Activated T-cell treated with anti-CD3 and anti-CD28 coated beads, Interleukin-2, amount 50 U/mL, for 48 hours (primary cell): ENCODE measurements around the gene CFAP65.
A peak's percentile ranks its signal among the peaks of the same experiment; 100 is the strongest.

Experiments used
- DNase-seq, 2 experiments: peaks; one replicate each; pipeline ENCODE4 v3.0.0-alpha.2; 2020

The CFAP65 gene

GRCh38 chr2:218961651-218962570, 79.4 kb downstream of the CFAP65 start:
- DNase-seq = peak in 1 of 2 experiments; percentile 26

DNA sequence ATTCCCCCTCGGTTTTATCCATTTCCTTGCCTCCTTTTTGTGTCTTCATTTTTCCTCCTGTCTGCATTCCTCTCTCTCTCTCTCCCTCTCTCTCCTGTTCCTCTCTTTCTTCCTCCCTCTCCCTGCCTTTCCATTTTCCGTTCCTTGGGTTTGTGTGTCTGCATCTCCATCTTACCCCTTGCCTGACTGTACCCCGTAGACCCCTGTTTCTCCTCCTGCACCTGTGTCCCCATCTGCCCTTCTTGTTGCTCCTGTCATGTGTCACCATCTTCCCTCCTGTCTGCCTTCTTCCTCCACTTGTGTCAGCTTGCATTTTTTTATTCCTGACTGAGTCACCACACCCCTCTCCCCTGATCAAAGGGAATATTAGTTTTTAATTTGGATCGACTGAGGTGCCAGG, 80.1 kb downstream of the CFAP65 start:
- DNase-seq = no peak

GRCh38 chr2:218960309-218961165, 80.8 kb downstream of the CFAP65 start:
- DNase-seq = peak; percentile 26 to 32

- DNase-seq = no peak
These were observed 81.5 kb downstream of the CFAP65 start for GRCh38 chr2:218959761-218960308.

DNA sequence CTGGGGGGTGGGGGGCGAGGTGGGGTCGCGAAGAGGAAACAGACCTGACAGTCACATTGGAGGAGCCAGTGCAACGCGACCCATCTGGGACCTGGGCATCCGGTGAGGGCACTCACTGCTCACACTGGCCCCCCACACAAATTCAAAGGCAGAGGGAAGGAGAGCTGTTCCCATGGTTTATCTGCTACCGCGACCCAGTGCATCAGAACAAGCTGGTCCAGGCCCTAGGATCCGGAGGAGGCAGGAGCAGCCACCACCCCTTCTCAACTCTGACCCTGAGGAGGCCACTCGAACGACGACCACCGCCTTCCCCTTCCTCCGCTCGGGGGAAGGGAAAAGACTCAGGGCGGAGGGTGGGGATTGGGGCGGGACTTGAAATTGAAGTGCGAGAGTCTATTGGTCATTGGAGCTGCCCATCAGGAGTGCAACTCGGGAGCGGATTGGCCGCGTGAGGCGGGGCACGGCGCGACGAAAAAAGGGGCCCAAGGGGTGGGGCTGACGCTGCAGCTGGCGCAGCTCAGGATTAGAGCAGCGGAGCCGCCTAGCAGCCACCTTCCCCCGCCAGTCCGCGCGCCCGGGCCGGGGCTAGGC, 82.1 kb downstream of the CFAP65 start, which contains the start of gene CDK5R2:
Gene CDK5R2 (plus strand): TSS at position 526 of the 591 bp plus-strand sequence. CDS start 155 bp downstream, outside the sequence.
- peak; percentile 89 to 92 for DNase-seq

DNA sequence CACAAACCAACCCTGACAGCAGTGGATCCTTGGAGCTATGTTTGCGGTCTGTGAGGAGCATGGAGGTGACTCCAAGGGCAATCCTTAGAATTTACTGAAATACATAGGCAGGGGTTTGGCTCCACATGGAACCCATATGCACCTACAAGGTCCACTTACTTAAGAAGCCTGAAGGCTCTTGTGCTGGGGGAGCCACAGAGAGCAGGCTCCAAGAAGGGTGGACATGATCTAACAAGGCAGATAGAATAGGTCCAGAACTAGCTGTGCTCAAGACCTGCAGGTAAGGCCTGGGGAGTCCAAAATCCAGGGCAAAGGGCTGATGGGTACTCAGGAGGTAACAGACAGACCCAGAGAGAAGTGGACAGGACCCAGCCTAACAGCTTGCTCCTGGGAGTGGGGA, 83.0 kb downstream of the CFAP65 start:
- DNase-seq = no peak

GRCh38 chr2:218957671-218958070, 83.6 kb downstream of the CFAP65 start:
- DNase-seq = no peak

DNA sequence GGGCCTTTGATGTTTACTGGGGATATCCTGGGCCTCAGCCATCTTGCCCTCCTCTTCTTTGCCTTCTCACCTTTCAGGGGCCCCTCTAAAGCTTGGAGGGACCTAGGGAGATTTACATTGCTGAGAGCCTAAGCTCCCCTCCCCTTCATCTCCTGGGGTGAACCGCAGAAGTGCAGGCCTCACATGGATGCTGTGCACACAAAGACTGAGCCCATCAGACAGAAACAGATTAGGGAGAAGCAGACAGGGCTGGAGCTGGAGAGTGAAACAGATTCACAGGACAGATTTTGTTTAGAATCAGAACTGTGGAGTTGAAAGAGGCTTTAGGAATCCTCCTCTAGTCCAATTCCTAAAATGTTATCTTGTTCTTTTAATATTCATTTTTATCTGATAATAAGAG, 85.3 kb downstream of the CFAP65 start:
- DNase-seq = no peak

DNA sequence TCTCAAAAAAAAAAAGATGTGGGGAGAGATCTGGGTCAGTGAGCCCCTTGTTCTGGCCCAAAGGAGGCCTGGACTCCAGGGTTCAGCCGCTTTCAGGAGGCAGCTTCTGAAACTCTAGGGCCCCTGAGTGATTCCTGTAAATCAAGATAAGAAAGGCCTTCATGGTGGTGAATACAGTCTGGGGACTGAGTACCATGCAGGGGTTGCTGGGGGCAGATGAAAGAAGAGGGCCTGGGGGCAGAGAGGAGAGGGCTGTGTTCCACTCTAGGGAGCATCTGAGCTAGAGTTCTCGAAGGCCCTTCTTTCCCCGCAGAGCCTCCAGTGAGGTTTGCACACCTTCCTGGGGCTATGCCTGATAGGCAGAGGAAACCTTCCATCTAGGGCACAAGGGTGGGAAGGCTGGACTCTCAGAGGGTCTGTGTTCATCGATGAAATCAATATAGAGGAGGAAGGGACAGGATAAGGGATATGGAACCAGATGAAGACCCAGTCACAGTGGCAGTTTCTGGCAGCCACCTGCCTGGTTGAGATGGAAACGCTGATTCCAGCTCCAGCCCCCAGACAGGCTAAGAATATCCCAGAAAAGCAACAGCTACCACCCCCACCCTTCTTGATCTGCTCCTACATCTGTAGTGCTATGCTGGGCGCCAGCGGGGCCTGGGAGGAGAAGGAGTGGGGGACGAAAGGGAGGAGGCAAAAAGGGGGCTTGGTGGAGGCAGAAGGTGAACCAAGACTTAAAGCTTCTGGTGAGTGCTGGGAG, 86.6 kb downstream of the CFAP65 start:
- DNase-seq = no peak

- DNase-seq = no peak
These were observed 87.9 kb downstream of the CFAP65 start for GRCh38 chr2:218953366-218953954.
